Measurements from ENCODE around the gene CFB. TPM values are rescaled to one million over a fixed set of nuclear protein-coding genes. Genes with fewer than 3 reads are reported as not detected.

Gene CFB
- total and polyA plus RNA-seq, 2 of the 13 experiments (the other 11 are each of a cell fraction or from before 2014, with no cell fraction given) = 171 to 513 TPM

- TF ChIP-seq FOSL1 (CRISPR knock-in tag; IDR thresholded peaks at IDR 0.05; ENCODE audit: borderline replicate concordance) (no peak), PREB (CRISPR knock-in tag; IDR thresholded peaks at IDR 0.05) (no peak), IRF2 (CRISPR knock-in tag; IDR thresholded peaks at IDR 0.05) (peak; percentile 31; the same call in 1 of the 2 replicates), ZHX1 (CRISPR knock-in tag; IDR thresholded peaks at IDR 0.05; ENCODE audit: low read depth) (no peak), ZNF468 (CRISPR knock-in tag; IDR thresholded peaks at IDR 0.05) (no peak), ZNF276 (CRISPR knock-in tag; IDR thresholded peaks at IDR 0.05; ENCODE audit: low read depth) (no peak), KAT8 (CRISPR knock-in tag; IDR thresholded peaks at IDR 0.05) (0 out of 2 replicates have a peak, but pooled peaks have one; percentile 7), ZNF350 (CRISPR knock-in tag; IDR thresholded peaks at IDR 0.05; ENCODE audit: borderline replicate concordance, low read depth) (no peak), ZNF652 (CRISPR knock-in tag; IDR thresholded peaks at IDR 0.05; ENCODE audit: borderline replicate concordance, low read depth) (no peak), SNAI1 (CRISPR knock-in tag; IDR thresholded peaks at IDR 0.05; ENCODE audit: borderline replicate concordance) (no peak), NFE2L2 (IDR thresholded peaks at IDR 0.05; ENCODE audit: low read length) (no peak), ZNF160 (CRISPR knock-in tag; IDR thresholded peaks at IDR 0.05) (no peak), ZNF335 (CRISPR knock-in tag; IDR thresholded peaks at IDR 0.05) (no peak), GABPB1 (CRISPR knock-in tag; IDR thresholded peaks at IDR 0.05) (peak; percentile 23; the same call in 1 of the 2 replicates), SMC3 (IDR thresholded peaks at IDR 0.05; ENCODE audit: low read length) (no peak), ZNF431 (CRISPR knock-in tag; IDR thresholded peaks at IDR 0.05; ENCODE audit: borderline replicate concordance, low read depth) (no peak), BATF2 (CRISPR knock-in tag; IDR thresholded peaks at IDR 0.05) (no peak), ZNF550 (CRISPR knock-in tag; IDR thresholded peaks at IDR 0.05; ENCODE audit: borderline replicate concordance) (no peak), KDM2A (CRISPR knock-in tag; IDR thresholded peaks at IDR 0.05; ENCODE audit: borderline replicate concordance, low read depth) (peak; percentile 82), FOXK1 (CRISPR knock-in tag; IDR thresholded peaks at IDR 0.05; ENCODE audit: borderline replicate concordance, low read depth) (peak; percentile 12; the same call in 1 of the 2 replicates), SRF (IDR thresholded peaks at IDR 0.05; ENCODE audit: low read depth, low read length) (no peak), MAFF (IDR thresholded peaks at IDR 0.05; ENCODE audit: low read depth, low read length) (no peak), PCBP2 (optimal IDR thresholded peaks at IDR 0.05; ENCODE audit: low read depth, low read length, poor library complexity, severe bottlenecking) (no peak)
Observed at GRCh38 chr6:31897612-31898382, 48.1 kb upstream of the CFB start, which contains the start of gene EHMT2 (continued).
